Metanephros (tissue), 1 donor: ENCODE data around the gene PCDHGA11. TPM values are rescaled to one million over a fixed set of nuclear protein-coding genes. Genes with fewer than 3 reads are reported as not detected.

Experiments
- total RNA-seq: library from RNA; depleted of rRNA; stranded (reverse); fragments of >200 nt; gene quantifications from one replicate; pipeline ENCODE4 v1.2.3, GENCODE V29; 2014

The PCDHGA11 gene
- total RNA-seq, 1 donor from 2014 or later, result 10.0 TPM

Other genes with a start within 250 kb of the PCDHGA11 start
- gene PCDHB7, start 248.4 kb upstream of the PCDHGA11 start, total RNA-seq, result 4.4 TPM
- 2.6 TPM for gene PCDHB8, start 243.3 kb upstream of the PCDHGA11 start, total RNA-seq
- 7.8 TPM for gene PCDHB16, start 238.7 kb upstream of the PCDHGA11 start, total RNA-seq
- gene PCDHB9, start 233.9 kb upstream of the PCDHGA11 start, total RNA-seq, result 3.3 TPM
- gene PCDHB10, start 228.7 kb upstream of the PCDHGA11 start, total RNA-seq, result 6.2 TPM
- 8.5 TPM for gene PCDHB11, start 221.4 kb upstream of the PCDHGA11 start, total RNA-seq
- gene PCDHB12, start 212.3 kb upstream of the PCDHGA11 start, total RNA-seq, result 9.3 TPM
- 7.9 TPM for gene PCDHB13, start 207.1 kb upstream of the PCDHGA11 start, total RNA-seq
- 8.6 TPM for gene PCDHB14, start 197.7 kb upstream of the PCDHGA11 start, total RNA-seq
- 11.0 TPM for gene PCDHB15, start 175.7 kb upstream of the PCDHGA11 start, total RNA-seq
- 0.35 TPM for gene SLC25A2, start 117.0 kb upstream of the PCDHGA11 start, total RNA-seq
- 76.2 TPM for gene TAF7, start 100.3 kb upstream of the PCDHGA11 start, total RNA-seq
- gene PCDHGA1, start 90.5 kb upstream of the PCDHGA11 start, total RNA-seq, result 1.1 TPM
- gene PCDHGA2, start 82.3 kb upstream of the PCDHGA11 start, total RNA-seq, result 10.2 TPM
- gene PCDHGA3, start 77.2 kb upstream of the PCDHGA11 start, total RNA-seq, result 4.8 TPM
- 6.0 TPM for gene PCDHGB1, start 71.0 kb upstream of the PCDHGA11 start, total RNA-seq
- gene PCDHGA4, start 66.0 kb upstream of the PCDHGA11 start, total RNA-seq, result 6.4 TPM
- gene PCDHGB2, start 61.1 kb upstream of the PCDHGA11 start, total RNA-seq, result 8.8 TPM
- 8.7 TPM for gene PCDHGA5, start 56.9 kb upstream of the PCDHGA11 start, total RNA-seq
- 7.1 TPM for gene PCDHGB3, start 50.8 kb upstream of the PCDHGA11 start, total RNA-seq
- gene PCDHGA6, start 47.2 kb upstream of the PCDHGA11 start, total RNA-seq, result 10.3 TPM
- 8.0 TPM for gene PCDHGA7, start 38.3 kb upstream of the PCDHGA11 start, total RNA-seq
- 14.1 TPM for gene PCDHGB4, start 33.4 kb upstream of the PCDHGA11 start, total RNA-seq
- 6.2 TPM for gene PCDHGA8, start 28.4 kb upstream of the PCDHGA11 start, total RNA-seq
- gene PCDHGB5, start 23.1 kb upstream of the PCDHGA11 start, total RNA-seq, result 14.1 TPM
- gene PCDHGA9, start 18.3 kb upstream of the PCDHGA11 start, total RNA-seq, result 9.8 TPM
- gene PCDHGB6, start 13.0 kb upstream of the PCDHGA11 start, total RNA-seq, result 12.3 TPM
- gene PCDHGA10, start 8.1 kb upstream of the PCDHGA11 start, total RNA-seq, result 9.1 TPM
- gene PCDHGB7, start 3.4 kb upstream of the PCDHGA11 start, total RNA-seq, result 15.8 TPM
- gene PCDHGA12, start 9.5 kb downstream of the PCDHGA11 start, total RNA-seq, result 10.0 TPM
- 71.1 TPM for gene PCDHGC3, start 54.9 kb downstream of the PCDHGA11 start, total RNA-seq
- 9.6 TPM for gene PCDHGC4, start 64.0 kb downstream of the PCDHGA11 start, total RNA-seq
- 4.8 TPM for gene PCDHGC5, start 68.0 kb downstream of the PCDHGA11 start, total RNA-seq
- 37.0 TPM for gene DIAPH1, start 197.9 kb downstream of the PCDHGA11 start, total RNA-seq
- gene HDAC3, start 215.8 kb downstream of the PCDHGA11 start, total RNA-seq, result 57.7 TPM
- 1.2 TPM for gene RELL2, start 215.9 kb downstream of the PCDHGA11 start, total RNA-seq
- gene FCHSD1, start 230.4 kb downstream of the PCDHGA11 start, total RNA-seq, result 12.4 TPM